HG02610 (cell line): ENCODE data around the gene S100A4.
"Not testable (repeated sequence)": the region's sequence is repeated elsewhere in the genome, so short reads cannot be mapped to it uniquely, and the experiment has no call there.

Source experiments
- ATAC-seq: cut with Tn5 transposase; IDR thresholded peaks from one replicate; pipeline ENCODE4 v1.9.1; 2021; ENCODE audit warnings: mild to moderate bottlenecking, moderate library complexity; ENCODE audit not compliant: unreplicated experiment

Gene S100A4

DNA sequence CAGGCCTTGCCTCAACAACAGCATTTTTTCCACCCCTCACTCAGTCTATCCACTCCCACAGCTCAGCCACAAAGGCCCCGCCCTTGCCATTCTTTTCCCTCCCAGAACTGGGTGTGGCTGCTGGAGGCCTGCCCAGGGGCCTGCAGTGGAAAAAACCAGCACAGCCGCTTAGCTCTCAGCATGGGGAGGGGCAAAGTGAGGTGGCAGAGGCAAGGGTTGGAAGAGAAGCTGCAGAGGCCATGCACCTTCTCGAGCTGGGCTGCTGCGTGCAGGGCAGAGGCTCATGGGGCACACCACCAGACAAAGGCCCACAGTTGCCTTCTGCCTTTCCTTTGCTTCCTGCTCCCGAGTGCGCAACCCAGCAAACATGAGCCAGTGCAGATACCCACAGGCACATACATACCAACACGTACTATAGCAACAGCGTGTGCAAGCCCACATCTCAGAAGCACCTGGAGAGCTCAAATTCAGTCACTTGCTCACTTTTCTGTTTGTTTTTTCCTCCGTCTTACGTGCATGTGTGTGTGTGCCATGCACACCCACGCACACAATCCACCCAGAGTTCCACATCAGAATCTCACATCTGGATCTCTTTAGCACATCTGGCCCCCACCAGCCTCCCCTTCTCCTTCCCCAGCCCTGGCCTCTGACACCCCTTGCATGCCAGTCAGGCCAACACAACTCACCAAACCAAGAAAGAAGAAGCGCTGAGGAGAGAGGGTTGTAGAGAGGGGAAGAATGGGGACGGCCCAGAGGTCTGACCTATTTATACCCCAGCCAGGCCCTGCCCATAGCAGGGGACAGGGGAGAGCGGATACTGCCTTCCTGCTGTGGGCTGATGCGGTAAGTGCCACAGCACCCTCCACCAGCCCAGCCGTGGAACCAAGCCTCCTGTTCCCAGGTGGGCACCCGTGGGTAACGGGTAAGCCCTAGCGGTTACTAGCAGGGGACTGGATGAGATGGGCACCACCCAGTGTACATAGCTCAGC is at the start of gene S100A4:
Gene S100A4 (minus strand): TSS at position 740 of the 989 bp plus-strand sequence. CDS start 1,012 bp downstream, outside the sequence.
- peak; percentile 47 for ATAC-seq

DNA sequence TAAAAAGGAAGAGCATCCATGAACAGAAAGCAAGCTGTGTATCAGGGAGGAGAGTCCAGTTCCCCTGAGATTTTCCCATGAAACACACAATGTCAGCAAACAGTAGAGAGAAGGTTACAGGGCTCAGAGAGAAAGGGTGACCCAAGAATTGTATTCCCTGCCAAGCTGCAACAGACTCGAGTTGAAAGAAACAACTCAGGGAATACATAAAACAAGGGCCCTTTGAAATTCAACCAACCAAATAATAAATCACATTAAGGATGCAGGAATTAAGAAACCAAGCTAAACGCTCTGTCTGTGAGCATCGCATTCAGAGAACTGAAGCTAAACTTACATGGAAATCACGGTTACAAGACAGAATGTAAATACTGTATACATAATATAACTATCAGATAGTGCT is 47.1 kb upstream of the S100A4 start:
- ATAC-seq: no peak

DNA sequence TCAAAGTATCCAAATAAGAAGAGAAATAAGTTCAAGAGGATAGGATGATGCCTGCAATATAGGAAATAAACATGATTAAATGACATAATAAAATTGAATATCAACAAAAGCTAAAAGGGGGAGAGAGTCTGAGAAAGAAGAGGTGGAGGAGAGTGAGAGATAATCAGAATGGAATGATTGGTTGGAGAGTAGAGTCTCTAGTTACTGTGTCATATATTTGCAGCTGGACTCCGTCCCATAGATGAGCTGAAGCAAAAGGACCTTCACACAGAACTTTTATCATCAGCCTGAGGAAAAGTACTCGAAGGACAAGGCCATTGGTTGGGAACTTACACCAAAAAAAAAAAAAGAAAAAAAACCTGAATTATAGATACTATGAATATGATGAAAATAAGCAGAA is 42.9 kb upstream of the S100A4 start:
- ATAC-seq: no peak

GRCh38 chr1:153588033-153588432 is 42.4 kb upstream of the S100A4 start:
- ATAC-seq: not testable (repeated sequence)

- no peak for ATAC-seq
These were observed 41.7 kb upstream of the S100A4 start for GRCh38 chr1:153587314-153587713.

DNA sequence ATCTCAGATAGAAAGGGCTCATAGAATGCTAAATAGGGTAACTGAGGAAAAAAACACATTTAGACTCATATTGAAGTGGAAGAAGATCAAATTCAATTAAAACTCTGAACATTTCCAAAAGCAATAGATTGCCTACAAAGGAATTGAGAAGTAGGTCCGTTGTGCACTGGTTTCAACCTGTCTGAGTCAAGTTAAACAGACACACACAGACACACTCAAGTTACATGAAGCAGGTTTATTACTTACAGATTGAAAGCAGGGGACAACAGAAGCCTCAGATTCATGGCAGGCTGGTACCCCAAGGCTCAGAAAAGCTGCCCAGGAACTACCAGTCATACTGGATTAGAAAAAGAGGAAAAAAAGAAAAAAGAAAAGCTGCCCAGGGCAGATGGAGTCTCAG is 40.7 kb upstream of the S100A4 start:
- no peak for ATAC-seq

GRCh38 chr1:153585006-153585405 is 39.4 kb upstream of the S100A4 start:
- ATAC-seq: no peak

DNA sequence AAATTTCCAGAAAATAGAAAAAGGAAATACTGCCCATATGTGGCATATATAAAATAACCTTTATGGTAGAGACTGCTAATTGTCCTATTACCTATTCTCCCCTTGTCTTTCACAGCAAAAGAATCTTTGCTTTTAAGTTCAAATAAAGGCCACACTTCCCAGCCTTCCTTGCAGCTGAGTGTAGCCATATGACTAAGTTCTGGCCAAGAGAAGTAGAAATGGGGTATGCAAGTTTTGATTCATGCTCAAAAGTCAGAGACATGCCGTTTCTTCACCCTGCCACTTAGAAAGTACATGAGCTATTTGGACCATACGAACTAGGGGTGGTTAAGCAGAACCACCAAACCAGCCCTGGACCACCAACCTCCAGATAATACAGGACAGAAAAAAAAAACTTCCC is 38.4 kb upstream of the S100A4 start:
- no peak for ATAC-seq

- ATAC-seq: not testable (repeated sequence)
These were observed 37.9 kb upstream of the S100A4 start for GRCh38 chr1:153583514-153583913.

DNA sequence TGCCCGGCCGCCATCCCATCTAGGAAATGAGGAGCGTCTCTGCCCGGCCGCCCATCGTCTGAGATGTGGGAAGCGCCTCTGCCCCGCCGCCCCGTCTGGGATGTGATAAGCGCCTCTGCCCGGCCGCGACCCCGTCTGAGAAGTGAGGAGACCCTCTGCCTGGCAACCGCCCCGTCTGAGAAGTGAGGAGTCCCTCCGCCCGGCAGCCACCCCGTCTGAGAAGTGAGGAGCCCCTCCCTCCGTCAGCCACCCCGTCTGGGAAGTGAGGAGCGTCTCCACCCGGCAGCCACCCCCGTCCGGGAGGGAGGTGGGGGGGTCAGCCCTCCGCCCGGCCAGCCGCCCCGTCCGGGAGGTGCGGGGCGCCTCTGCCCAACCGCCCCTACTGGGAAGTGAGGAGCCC is 37.2 kb upstream of the S100A4 start:
- ATAC-seq: not testable (repeated sequence)

DNA sequence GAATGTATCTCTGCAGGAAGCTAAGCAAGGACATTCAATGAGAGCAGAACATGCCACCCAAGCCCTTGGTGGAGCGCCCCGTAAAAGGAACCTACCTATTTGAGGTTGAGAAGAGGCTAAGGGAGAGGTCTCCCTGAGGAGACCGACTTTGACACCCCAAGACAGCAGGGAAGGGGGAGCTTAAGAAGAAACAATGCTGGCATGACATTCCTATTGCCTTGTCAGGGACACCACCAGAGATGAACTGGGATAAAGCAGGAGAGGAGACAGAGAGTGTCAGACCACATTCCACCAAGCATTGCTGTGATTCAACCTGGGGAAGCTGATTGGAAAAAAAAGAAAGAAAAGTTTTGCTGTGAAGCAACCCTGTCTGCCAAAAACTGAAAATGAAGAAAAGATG is 33.3 kb upstream of the S100A4 start:
- ATAC-seq: no peak

- ATAC-seq: no peak
These were observed 32.9 kb upstream of the S100A4 start for GRCh38 chr1:153578490-153578889.

DNA sequence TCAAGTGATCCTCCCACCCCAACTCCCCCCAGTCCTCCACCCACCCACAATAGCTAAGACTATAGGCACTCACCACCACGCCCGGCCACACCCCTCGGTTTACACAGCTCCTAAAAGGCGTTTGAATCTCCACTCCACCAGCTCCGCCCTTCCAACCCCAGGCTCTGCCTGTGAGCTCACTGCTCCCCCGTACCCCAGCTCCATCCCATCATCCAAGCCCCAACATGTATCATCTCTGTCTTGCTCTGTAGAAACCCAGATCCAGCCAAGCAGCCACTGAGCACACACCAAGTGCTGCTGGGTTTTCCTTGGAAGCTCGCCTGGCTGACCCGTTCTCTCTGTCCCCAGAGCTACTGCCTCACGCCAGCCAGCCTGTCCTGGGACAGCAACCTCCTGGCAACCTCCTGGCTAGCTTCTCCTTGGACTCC is 32.0 kb upstream of the S100A4 start:
- no peak for ATAC-seq

- ATAC-seq: no peak
These were observed 31.5 kb upstream of the S100A4 start for GRCh38 chr1:153577138-153577537.

DNA sequence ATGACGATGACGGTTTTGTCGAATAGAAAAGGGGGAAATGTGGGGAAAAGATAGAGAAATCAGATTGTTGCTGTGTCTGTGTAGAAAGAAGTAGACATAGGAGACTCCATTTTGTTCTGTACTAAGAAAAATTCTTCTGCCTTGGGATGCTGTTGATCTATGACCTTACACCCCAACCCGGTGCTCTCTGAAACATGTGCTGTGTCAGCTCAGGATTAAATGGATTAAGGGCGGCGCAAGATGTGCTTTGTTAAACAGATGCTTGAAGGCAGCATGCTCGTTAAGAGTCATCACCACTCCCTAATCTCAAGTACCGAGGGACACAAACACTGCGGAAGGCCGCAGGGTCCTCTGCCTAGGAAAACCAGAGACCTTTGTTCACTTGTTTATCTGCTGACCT is 29.9 kb upstream of the S100A4 start:
- ATAC-seq: not testable (repeated sequence)

GRCh38 chr1:153575081-153575491 is 29.5 kb upstream of the S100A4 start:
- not testable (repeated sequence) for ATAC-seq

DNA sequence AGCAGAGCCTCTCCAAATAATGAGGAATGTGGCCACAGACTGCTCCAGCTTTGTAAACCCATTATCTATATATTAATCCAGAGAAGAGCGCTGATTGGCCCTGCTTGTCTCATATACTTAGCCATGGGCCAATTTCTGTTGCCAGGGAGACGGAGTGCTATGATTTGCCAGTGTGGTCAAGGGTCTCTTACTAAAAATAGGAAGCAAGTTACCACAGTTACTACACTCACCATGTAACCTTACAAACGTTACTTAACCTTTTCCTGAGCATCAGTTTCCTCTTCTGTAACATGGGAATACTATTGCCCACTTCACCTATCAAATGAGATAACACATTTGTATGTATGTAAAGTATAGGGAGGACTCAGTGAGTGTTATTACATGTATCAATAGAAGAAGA is 27.7 kb upstream of the S100A4 start:
- ATAC-seq: no peak

GRCh38 chr1:153572569-153573015 is 27.0 kb upstream of the S100A4 start:
- ATAC-seq: peak; percentile 58

DNA sequence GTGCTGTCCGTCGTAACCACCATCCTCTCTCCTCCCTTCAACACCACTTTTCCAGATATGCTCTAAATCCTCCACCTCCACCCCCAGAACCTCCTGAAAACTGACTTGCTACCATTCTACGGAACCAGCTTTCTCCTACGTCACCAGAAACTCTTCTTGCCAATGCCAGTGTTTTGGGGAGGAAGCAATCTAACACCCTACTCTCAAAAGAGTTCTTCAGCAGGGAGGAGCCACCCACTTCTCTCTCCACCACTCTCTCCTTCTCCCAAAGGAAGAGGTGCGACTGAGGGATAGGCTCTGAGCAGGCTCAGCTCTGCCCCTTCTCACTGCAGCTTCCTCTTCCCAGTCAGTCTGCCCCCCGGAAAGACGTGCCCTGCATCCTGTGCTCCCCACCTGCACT is 26.1 kb upstream of the S100A4 start:
- no peak for ATAC-seq

- no peak for ATAC-seq
These were observed 25.3 kb upstream of the S100A4 start for GRCh38 chr1:153570874-153571273.

- no peak for ATAC-seq
These were observed 23.9 kb upstream of the S100A4 start for GRCh38 chr1:153569465-153569864.

DNA sequence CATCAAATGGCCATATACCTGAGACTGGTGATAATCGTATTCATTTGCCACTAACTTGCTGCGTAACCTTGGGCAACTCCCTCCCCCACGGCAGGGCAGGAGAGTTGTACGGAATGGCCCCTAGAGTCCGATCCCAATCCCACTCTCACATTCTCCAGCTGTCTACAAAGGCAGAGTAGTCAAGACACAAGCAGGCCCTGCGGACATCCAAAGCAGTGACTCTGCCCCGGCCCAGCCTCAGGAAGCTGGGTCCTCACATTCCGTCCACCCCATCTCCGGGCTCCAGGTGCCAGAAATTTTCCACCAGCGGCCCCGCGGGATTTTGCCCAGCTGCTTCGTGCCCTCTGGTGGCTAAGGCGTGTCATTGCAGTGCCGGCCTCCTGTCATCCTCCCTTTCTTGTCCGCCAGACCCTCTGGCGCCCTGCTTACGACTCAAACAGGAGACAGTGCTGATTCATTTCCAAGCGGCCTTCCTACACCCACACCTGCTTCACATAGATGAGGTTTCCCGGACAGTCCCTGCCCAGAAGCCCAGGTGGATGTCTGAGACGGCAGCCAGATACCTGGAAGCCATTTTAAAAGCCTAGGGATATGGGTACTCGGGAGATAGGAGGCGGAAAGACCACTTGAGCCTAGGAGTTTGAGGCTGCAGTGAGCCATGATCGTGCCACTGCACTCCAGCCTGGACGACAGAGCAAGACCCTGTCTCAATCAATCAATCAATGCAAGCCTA is 22.9 kb upstream of the S100A4 start:
- ATAC-seq: no peak
